GM12875 (cell line): ENCODE results near the gene PCDHA10.
"Not testable (repeated sequence)": the region's sequence is repeated elsewhere in the genome, so short reads cannot be mapped to it uniquely, and the experiment has no call there.

Experiments
- H3K4me3 ChIP-seq: one replicate; pipeline ENCODE4 v1.5.1; 2011; ENCODE audit warnings: low read depth, low read length, control low read depth
- TF ChIP-seq, protein P1 (sequence below): IDR thresholded peaks from 2 replicates; pipeline ENCODE4 v1.5.1; 2011; ENCODE audit warnings: low read depth, mild to moderate bottlenecking, control low read depth, inconsistent platforms, low read length, moderate library complexity, borderline replicate concordance; ENCODE audit not compliant: insufficient read depth

The PCDHA10 gene

DNA sequence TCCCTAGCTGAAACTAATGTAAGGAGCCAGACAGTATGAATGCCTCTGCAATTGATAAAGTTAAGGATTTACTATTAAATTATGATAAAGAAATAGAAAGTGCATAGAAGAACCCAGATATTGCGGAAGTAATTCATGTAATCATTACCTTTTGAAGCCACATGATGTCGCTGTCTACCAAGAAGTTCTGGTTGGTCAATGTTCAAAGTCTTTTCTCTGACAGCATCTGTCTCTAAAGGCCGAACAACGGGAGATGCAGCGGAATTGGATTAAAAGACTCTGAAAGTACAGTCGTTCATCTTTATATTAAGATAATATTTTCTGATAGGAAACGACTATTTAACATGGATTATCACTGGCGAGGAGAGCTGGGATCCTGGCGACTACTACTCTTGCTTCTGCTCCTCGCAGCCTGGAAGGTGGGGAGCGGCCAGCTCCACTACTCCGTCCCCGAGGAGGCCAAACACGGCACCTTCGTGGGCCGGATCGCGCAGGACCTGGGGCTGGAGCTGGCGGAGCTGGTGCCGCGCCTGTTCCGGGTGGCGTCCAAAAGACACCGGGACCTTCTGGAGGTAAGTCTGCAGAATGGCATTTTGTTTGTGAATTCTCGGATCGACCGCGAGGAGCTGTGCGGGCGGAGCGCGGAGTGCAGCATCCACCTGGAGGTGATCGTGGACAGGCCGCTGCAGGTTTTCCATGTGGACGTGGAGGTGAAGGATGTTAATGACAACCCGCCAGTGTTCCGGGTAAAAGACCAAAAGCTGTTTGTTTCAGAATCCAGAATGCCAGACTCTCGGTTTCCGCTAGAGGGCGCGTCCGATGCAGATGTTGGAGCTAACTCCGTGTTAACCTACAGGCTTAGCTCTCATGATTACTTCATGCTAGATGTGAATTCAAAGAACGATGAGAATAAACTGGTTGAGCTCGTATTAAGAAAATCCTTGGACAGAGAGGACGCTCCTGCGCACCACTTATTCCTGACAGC lies 14.4 kb upstream of the PCDHA10 start, which contains the start of gene PCDHA8:
PCDHA8 (plus strand) TSS at position 210 of the 985 bp plus-strand sequence; CDS start at position 345, 135 bp downstream.
- TF ChIP-seq, protein P1, sequence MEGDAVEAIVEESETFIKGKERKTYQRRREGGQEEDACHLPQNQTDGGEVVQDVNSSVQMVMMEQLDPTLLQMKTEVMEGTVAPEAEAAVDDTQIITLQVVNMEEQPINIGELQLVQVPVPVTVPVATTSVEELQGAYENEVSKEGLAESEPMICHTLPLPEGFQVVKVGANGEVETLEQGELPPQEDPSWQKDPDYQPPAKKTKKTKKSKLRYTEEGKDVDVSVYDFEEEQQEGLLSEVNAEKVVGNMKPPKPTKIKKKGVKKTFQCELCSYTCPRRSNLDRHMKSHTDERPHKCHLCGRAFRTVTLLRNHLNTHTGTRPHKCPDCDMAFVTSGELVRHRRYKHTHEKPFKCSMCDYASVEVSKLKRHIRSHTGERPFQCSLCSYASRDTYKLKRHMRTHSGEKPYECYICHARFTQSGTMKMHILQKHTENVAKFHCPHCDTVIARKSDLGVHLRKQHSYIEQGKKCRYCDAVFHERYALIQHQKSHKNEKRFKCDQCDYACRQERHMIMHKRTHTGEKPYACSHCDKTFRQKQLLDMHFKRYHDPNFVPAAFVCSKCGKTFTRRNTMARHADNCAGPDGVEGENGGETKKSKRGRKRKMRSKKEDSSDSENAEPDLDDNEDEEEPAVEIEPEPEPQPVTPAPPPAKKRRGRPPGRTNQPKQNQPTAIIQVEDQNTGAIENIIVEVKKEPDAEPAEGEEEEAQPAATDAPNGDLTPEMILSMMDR: no peak
- H3K4me3 ChIP-seq: no peak within 1 kb of the TSS

DNA sequence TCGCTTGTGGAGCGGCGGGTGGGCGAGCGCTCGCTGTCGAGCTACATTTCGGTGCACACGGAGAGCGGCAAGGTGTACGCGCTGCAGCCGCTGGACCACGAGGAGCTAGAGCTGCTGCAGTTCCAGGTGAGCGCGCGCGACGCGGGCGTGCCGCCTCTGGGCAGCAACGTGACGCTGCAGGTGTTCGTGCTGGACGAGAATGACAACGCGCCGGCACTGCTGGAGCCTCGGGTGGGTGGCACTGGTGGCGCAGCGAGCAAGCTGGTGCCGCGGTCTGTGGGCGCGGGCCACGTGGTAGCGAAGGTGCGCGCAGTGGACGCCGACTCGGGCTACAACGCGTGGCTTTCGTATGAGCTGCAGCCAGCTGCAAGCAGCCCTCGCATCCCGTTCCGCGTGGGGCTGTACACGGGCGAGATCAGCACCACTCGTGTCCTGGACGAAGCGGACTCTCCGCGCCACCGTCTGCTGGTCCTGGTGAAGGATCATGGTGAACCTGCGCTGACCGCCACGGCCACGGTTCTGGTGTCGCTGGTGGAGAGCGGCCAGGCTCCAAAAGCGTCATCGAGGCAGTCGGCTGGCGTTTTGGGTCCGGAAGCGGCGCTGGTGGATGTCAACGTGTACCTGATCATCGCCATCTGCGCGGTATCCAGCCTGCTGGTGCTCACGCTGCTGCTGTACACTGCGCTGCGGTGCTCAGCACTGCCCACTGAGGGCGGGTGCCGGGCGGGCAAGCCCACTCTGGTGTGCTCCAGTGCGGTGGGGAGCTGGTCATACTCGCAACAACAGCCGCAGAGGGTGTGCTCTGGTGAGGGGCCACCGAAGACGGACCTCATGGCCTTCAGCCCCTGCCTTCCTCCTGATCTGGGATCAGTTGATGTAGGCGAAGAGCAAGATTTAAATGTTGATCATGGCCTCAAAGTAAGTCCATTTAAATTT lies 12.6 kb upstream of the PCDHA10 start:
- H3K4me3 ChIP-seq: no peak overlapping the region
- TF ChIP-seq, protein P1: no peak

DNA sequence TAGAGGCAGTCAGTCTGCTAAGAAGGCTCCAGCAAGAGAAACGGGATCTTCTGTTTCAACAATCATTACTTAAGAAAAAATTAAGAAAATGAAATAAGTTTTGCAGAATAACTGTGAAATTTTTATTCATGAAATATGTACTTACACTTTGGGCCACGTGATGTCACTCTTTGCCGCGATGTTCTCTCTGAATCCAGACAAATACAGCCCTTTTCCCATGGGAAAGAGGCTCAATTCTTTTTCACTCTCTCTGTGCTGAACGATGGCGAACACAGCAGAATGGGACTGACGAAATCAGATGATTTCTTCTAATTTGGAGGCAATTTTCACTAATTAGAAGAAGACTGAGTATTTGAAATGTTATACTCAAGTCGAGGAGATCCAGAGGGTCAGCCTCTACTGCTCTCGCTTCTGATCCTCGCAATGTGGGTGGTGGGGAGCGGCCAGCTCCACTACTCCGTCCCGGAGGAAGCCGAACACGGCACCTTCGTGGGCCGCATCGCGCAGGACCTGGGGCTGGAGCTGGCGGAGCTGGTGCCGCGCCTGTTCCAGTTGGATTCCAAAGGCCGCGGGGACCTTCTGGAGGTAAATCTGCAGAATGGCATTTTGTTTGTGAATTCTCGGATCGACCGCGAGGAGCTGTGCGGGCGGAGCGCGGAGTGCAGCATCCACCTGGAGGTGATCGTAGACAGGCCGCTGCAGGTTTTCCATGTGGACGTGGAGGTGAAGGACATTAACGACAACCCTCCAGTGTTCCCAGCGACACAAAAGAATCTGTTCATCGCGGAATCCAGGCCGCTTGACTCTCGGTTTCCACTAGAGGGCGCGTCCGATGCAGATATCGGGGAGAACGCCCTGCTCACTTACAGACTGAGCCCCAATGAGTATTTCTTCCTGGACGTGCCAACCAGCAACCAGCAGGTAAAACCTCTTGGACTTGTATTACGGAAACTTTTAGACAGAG lies 7.3 kb upstream of the PCDHA10 start, which contains the start of gene PCDHA9:
PCDHA9 (plus strand) TSS at position 244 of the 964 bp plus-strand sequence; CDS start at position 358, 114 bp downstream.
- not testable (repeated sequence) for H3K4me3 ChIP-seq

DNA sequence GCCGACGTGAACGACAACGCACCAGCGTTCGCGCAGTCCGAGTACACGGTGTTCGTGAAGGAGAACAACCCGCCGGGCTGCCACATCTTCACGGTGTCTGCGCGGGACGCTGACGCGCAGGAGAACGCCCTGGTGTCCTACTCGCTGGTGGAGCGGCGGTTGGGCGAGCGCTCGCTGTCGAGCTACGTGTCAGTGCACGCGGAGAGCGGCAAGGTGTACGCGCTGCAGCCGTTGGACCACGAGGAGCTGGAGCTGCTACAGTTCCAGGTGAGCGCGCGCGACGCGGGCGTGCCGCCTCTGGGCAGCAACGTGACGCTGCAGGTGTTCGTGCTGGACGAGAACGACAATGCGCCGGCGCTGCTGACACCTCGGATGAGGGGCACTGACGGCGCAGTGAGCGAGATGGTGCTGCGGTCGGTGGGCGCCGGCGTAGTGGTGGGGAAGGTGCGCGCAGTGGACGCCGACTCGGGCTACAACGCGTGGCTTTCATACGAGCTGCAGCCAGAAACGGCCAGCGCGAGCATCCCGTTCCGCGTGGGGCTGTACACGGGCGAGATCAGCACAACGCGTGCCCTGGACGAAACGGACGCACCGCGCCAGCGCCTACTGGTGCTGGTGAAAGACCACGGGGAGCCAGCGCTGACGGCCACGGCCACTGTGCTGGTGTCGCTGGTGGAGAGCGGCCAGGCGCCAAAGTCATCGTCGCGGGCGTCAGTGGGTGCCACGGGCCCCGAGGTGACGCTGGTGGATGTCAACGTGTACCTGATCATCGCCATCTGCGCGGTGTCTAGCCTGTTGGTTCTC lies 5.7 kb upstream of the PCDHA10 start:
- H3K4me3 ChIP-seq: not testable (repeated sequence)

DNA sequence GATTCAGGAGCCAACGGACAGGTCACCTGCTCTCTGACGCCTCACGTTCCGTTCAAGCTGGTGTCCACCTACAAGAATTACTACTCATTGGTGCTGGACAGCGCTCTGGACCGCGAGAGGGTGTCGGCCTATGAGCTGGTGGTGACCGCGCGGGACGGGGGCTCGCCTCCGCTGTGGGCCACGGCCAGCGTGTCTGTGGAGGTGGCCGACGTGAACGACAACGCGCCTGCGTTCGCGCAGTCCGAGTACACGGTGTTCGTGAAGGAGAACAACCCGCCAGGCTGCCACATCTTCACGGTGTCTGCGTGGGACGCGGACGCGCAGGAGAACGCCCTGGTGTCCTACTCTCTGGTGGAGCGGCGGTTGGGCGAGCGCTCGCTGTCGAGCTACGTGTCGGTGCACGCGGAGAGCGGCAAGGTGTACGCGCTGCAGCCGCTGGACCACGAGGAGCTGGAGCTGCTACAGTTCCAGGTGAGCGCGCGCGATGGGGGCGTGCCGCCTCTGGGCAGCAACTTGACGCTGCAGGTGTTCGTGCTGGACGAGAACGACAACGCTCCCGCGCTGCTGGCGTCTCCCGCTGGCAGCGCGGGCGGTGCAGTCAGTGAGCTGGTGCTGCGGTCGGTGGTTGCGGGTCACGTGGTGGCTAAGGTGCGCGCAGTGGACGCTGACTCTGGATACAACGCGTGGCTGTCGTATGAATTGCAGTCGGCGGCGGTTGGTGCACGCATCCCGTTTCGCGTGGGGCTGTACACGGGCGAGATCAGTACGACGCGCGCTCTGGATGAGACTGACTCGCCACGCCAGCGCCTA lies 1.7 kb downstream of the PCDHA10 start:
- TF ChIP-seq, protein P1: no peak
- H3K4me3 ChIP-seq: no peak overlapping the region

DNA sequence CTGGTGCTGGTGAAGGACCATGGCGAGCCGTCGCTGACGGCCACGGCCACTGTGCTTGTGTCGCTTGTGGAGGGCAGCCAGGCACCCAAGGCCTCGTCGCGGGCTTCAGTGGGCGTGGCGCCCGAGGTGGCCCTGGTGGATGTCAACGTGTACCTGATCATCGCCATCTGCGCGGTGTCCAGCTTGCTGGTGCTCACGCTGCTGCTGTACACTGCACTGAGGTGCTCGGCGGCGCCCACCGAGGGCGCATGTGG lies 2.2 kb downstream of the PCDHA10 start:
- TF ChIP-seq, protein P1: no peak
- H3K4me3 ChIP-seq: no peak overlapping the region
